K562 (cell line): ENCODE results near the gene SIGLEC11. TPM values are rescaled to one million over a fixed set of nuclear protein-coding genes. Genes with fewer than 3 reads are reported as not detected.
A peak's percentile ranks its signal among the peaks of the same experiment; 100 is the strongest.

ENCODE experiments used
- CREB1 ChIP-seq, 2 experiments: sonication (generic) in 1 of 2; formaldehyde crosslinking in 1 of 2; IDR thresholded peaks; 2 replicates each; pipeline versions ENCODE4 v1.6.1 to v1.8.0; 2012 to 2022; ENCODE audit warnings: inconsistent platforms in 1 of 2, mild to moderate bottlenecking in 1 of 2, missing genetic modification reagents in 1 of 2, moderate library complexity in 1 of 2
- CSDE1 ChIP-seq, 2 experiments: fragments of 450-650 bp; IDR thresholded peaks; 2 replicates each; pipeline ENCODE4 v1.6.1; 2016; ENCODE audit warnings: mild to moderate bottlenecking in 1 of 2
- HMBOX1 ChIP-seq: sonication (generic); IDR thresholded peaks from 2 replicates; pipeline ENCODE4 v1.6.1; 2016
- HOXB6 ChIP-seq: fragments of 250-450 bp; sonication (Bioruptor Pico); IDR thresholded peaks from 2 replicates; pipeline ENCODE4 v1.5.1; 2022; ENCODE audit warnings: mild to moderate bottlenecking, borderline replicate concordance
- MAZ ChIP-seq, 2 experiments: fragments of 450-650 bp in 1 of 2; sonication (generic) in 1 of 2; formaldehyde crosslinking; IDR thresholded peaks in 1 of 2; conservative IDR thresholded peaks in 1 of 2; 2 replicates each; pipeline versions ENCODE4 v1.4.0 to v1.5.0; 2020; ENCODE audit warnings: mild to moderate bottlenecking in 1 of 2, missing genetic modification reagents in 1 of 2
- MXD1 ChIP-seq: fragments of 250-450 bp; sonication (Bioruptor Pico); IDR thresholded peaks from 2 replicates; pipeline ENCODE4 v1.8.0; 2021; ENCODE audit warnings: borderline replicate concordance, mild to moderate bottlenecking, moderate library complexity; ENCODE audit not compliant: poor library complexity, severe bottlenecking
- NCOA6 ChIP-seq: fragments of 450-650 bp; IDR thresholded peaks from 2 replicates; pipeline ENCODE4 v1.6.1; 2017; ENCODE audit warnings: mild to moderate bottlenecking
- PTBP1 ChIP-seq: fragments of 200-400 bp; formaldehyde crosslinking; IDR thresholded peaks from 2 replicates; pipeline ENCODE4 v1.6.1; 2017; ENCODE audit warnings: low read depth, low read length
- RBM14 ChIP-seq: fragments of 200-400 bp; formaldehyde crosslinking; IDR thresholded peaks from 2 replicates; pipeline ENCODE4 v1.6.1; 2018; ENCODE audit warnings: low read depth, mild to moderate bottlenecking, low read length, moderate library complexity, borderline replicate concordance; ENCODE audit not compliant: insufficient read depth
- RBM39 ChIP-seq: fragments of 200-400 bp; formaldehyde crosslinking; optimal IDR thresholded peaks from 2 replicates; pipeline ENCODE3; 2018; ENCODE audit warnings: low read depth, low read length
- RNF2 ChIP-seq: sonication (generic); IDR thresholded peaks from 2 replicates; pipeline ENCODE4 v1.6.1; 2016
- SMC3 ChIP-seq: conservative IDR thresholded peaks from 2 replicates; pipeline ENCODE4 v1.6.1; 2011; ENCODE audit warnings: low read depth, low read length, improper control_type of control experiment; ENCODE audit not compliant: insufficient read depth
- SOX6 ChIP-seq: fragments of 450-650 bp; IDR thresholded peaks from 2 replicates; pipeline ENCODE4 v1.6.1; 2014; ENCODE audit warnings: mild to moderate bottlenecking
- TAF7 ChIP-seq: fragments of 450-650 bp; IDR thresholded peaks from 2 replicates; pipeline ENCODE4 v1.6.1; 2016; ENCODE audit warnings: missing genetic modification characterization, missing compliant biosample characterization
- YBX1 ChIP-seq: fragments of 450-650 bp; IDR thresholded peaks from 2 replicates; pipeline ENCODE4 v1.7.1; 2016; ENCODE audit warnings: mild to moderate bottlenecking
- ZBTB26 ChIP-seq: fragments of 450-650 bp; formaldehyde crosslinking; IDR thresholded peaks from 2 replicates; pipeline ENCODE4 v1.4.0; 2022; ENCODE audit warnings: missing genetic modification characterization
- ZBTB43 ChIP-seq: sonication (generic); formaldehyde crosslinking; IDR thresholded peaks from 2 replicates; pipeline ENCODE4 v1.8.0; 2023; ENCODE audit warnings: mild to moderate bottlenecking, missing genetic modification reagents
- ZNF133 ChIP-seq: fragments of 250-450 bp; sonication (Bioruptor Pico); IDR thresholded peaks from 2 replicates; pipeline ENCODE4 v1.4.0; 2020; ENCODE audit warnings: mild to moderate bottlenecking
- ZNF165 ChIP-seq: fragments of 250-450 bp; sonication (Bioruptor Pico); IDR thresholded peaks from 2 replicates; pipeline ENCODE4 v1.4.0; 2020; ENCODE audit warnings: borderline replicate concordance
- ZNF41 ChIP-seq: fragments of 250-450 bp; sonication (Bioruptor Pico); conservative IDR thresholded peaks from 2 replicates; pipeline ENCODE4 v1.4.0; 2020; ENCODE audit warnings: mild to moderate bottlenecking
- ZNF586 ChIP-seq: fragments of 450-650 bp; formaldehyde crosslinking; conservative IDR thresholded peaks from 2 replicates; pipeline ENCODE4 v1.4.0; 2020; ENCODE audit warnings: mild to moderate bottlenecking, moderate library complexity
- ZNF655 ChIP-seq: fragments of 250-450 bp; sonication (Bioruptor Pico); IDR thresholded peaks from 2 replicates; pipeline ENCODE4 v1.5.0; 2021
- polyA plus RNA-seq, 8 experiments: library from polyadenylated mRNA; depleted of rRNA in 4 of 8; stranded (reverse) in 5 of 8; unstranded in 3 of 8; fragments of >200 nt; fragmentation: Nextera tagmentation in 2 of 8; fragmentation: Illumina TruSeq in 1 of 8; extraction: Ambion mirVana in 2 of 8; extraction: Trizol in 1 of 8; gene quantifications; 2 replicates each; pipeline versions ENCODE4 v1.2.1 to v1.2.3, GENCODE V29; 2011 to 2014; ENCODE audit warnings: inconsistent platforms in 1 of 8, missing spikeins in 1 of 8
- total RNA-seq, 7 experiments: library from RNA; depleted of rRNA in 6 of 7; stranded (reverse); fragments of >200 nt in 6 of 7; fragmentation: Illumina TruSeq in 2 of 7; extraction: Trizol in 2 of 7; gene quantifications; 2 replicates each; pipeline versions ENCODE4 v1.2.1 to v1.2.3, GENCODE V29; 2011 to 2021; ENCODE audit warnings: low replicate concordance in 1 of 7

The SIGLEC11 gene
- total and polyA plus RNA-seq, 9 of the 15 experiments (the other 6 are each of a cell fraction or from before 2014, with no cell fraction given): not detected

GRCh38 chr19:49929611-49930482 is 31.1 kb downstream of the SIGLEC11 start (continued):
- TF ChIP-seq ZBTB43 (CRISPR knock-in tag) (0 out of 2 replicates have a peak, but pooled peaks have one; percentile 12), ZNF165 (no peak), CSDE1 (IDR thresholded peaks at IDR 0.05) (no peak), MXD1 (CRISPR knock-in tag) (peak; percentile 21), YBX1 (no peak), PTBP1 (no peak), SMC3 (no peak), HMBOX1 (no peak), RBM14 (no peak), TAF7 (tag) (peak; percentile 83), RNF2 (peak; percentile 62), ZBTB26 (CRISPR knock-in tag) (peak; percentile 74), ZNF133 (CRISPR knock-in tag) (no peak), ZNF41 (CRISPR knock-in tag) (0 out of 2 replicates have a peak, but pooled peaks have one; percentile 15), ZNF655 (no peak), MAZ (CRISPR knock-in tag; conservative IDR thresholded peaks at IDR 0.05 in 1 of 2, IDR thresholded peaks at IDR 0.05 in 1 of 2) (peak in 1 of 2 experiments; percentile 45; a peak in 2 of 4 replicates), RBM39 (no peak), ZNF586 (CRISPR knock-in tag) (no peak), CREB1 (IDR thresholded peaks at IDR 0.05) (peak; percentile 47; the same call in 1 of the 2 replicates), CREB1 (CRISPR knock-in tag; IDR thresholded peaks at IDR 0.05) (peak; percentile 69), HOXB6 (CRISPR knock-in tag) (peak; percentile 21; the same call in 1 of the 2 replicates), NCOA6 (no peak), SOX6 (peak; percentile 56)
